Measurements from ENCODE around the gene RMND1. TPM values are rescaled to one million over a fixed set of nuclear protein-coding genes. Genes with fewer than 3 reads are reported as not detected.

Gene RMND1
- total and polyA plus RNA-seq, 2 of the 13 experiments (the other 11 are each of a cell fraction or from before 2014, with no cell fraction given): 34.0 to 72.5 TPM

- TF ChIP-seq ATF7-NPFF (CRISPR knock-in tag; IDR thresholded peaks at IDR 0.05; ENCODE audit: low read depth): peak; percentile 91
- peak; percentile 87; the same call in 1 of the 2 replicates for TF ChIP-seq ZNF747 (CRISPR knock-in tag; IDR thresholded peaks at IDR 0.05; ENCODE audit: borderline replicate concordance)
- TF ChIP-seq ZNF703 (CRISPR knock-in tag; IDR thresholded peaks at IDR 0.05; ENCODE audit: borderline replicate concordance): no peak
- no peak; the same call in 1 of the 2 replicates for TF ChIP-seq EEA1 (CRISPR knock-in tag; IDR thresholded peaks at IDR 0.05; ENCODE audit: borderline replicate concordance)
- TF ChIP-seq ZNF879 (CRISPR knock-in tag; IDR thresholded peaks at IDR 0.05): 0 out of 2 replicates have a peak, but pooled peaks have one; percentile 68
- TF ChIP-seq FLYWCH1 (CRISPR knock-in tag; IDR thresholded peaks at IDR 0.05): 0 out of 2 replicates have a peak, but pooled peaks have one; percentile 75
- TF ChIP-seq ZNF891 (CRISPR knock-in tag; IDR thresholded peaks at IDR 0.05): peak; percentile 66; the same call in 1 of the 2 replicates
- peak; percentile 56 for TF ChIP-seq ZEB1 (IDR thresholded peaks at IDR 0.05; ENCODE audit: insufficient replicate concordance, low read depth)
- TF ChIP-seq PITX1 (CRISPR knock-in tag; IDR thresholded peaks at IDR 0.05): peak; percentile 63
- TF ChIP-seq AGO2 (optimal IDR thresholded peaks at IDR 0.05; ENCODE audit: low read depth, low read length): peak; percentile 97
- TF ChIP-seq THYN1 (CRISPR knock-in tag; IDR thresholded peaks at IDR 0.05; ENCODE audit: borderline replicate concordance, low read depth): no peak
- TF ChIP-seq, protein P1, sequence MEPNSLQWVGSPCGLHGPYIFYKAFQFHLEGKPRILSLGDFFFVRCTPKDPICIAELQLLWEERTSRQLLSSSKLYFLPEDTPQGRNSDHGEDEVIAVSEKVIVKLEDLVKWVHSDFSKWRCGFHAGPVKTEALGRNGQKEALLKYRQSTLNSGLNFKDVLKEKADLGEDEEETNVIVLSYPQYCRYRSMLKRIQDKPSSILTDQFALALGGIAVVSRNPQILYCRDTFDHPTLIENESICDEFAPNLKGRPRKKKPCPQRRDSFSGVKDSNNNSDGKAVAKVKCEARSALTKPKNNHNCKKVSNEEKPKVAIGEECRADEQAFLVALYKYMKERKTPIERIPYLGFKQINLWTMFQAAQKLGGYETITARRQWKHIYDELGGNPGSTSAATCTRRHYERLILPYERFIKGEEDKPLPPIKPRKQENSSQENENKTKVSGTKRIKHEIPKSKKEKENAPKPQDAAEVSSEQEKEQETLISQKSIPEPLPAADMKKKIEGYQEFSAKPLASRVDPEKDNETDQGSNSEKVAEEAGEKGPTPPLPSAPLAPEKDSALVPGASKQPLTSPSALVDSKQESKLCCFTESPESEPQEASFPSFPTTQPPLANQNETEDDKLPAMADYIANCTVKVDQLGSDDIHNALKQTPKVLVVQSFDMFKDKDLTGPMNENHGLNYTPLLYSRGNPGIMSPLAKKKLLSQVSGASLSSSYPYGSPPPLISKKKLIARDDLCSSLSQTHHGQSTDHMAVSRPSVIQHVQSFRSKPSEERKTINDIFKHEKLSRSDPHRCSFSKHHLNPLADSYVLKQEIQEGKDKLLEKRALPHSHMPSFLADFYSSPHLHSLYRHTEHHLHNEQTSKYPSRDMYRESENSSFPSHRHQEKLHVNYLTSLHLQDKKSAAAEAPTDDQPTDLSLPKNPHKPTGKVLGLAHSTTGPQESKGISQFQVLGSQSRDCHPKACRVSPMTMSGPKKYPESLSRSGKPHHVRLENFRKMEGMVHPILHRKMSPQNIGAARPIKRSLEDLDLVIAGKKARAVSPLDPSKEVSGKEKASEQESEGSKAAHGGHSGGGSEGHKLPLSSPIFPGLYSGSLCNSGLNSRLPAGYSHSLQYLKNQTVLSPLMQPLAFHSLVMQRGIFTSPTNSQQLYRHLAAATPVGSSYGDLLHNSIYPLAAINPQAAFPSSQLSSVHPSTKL (CRISPR knock-in tag; IDR thresholded peaks at IDR 0.05): peak; percentile 29; the same call in 1 of the 2 replicates
- peak; percentile 73 for TF ChIP-seq SMAD3 (CRISPR knock-in tag; IDR thresholded peaks at IDR 0.05)
- TF ChIP-seq, protein P2, sequence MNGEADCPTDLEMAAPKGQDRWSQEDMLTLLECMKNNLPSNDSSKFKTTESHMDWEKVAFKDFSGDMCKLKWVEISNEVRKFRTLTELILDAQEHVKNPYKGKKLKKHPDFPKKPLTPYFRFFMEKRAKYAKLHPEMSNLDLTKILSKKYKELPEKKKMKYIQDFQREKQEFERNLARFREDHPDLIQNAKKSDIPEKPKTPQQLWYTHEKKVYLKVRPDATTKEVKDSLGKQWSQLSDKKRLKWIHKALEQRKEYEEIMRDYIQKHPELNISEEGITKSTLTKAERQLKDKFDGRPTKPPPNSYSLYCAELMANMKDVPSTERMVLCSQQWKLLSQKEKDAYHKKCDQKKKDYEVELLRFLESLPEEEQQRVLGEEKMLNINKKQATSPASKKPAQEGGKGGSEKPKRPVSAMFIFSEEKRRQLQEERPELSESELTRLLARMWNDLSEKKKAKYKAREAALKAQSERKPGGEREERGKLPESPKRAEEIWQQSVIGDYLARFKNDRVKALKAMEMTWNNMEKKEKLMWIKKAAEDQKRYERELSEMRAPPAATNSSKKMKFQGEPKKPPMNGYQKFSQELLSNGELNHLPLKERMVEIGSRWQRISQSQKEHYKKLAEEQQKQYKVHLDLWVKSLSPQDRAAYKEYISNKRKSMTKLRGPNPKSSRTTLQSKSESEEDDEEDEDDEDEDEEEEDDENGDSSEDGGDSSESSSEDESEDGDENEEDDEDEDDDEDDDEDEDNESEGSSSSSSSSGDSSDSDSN (CRISPR knock-in tag; IDR thresholded peaks at IDR 0.05): peak; percentile 99
- peak; percentile 79; the same call in 1 of the 2 replicates for TF ChIP-seq GFI1 (CRISPR knock-in tag; IDR thresholded peaks at IDR 0.05; ENCODE audit: borderline replicate concordance)
- peak; percentile 93 for TF ChIP-seq SP4 (CRISPR knock-in tag; IDR thresholded peaks at IDR 0.05)
- no peak for TF ChIP-seq ZKSCAN5 (CRISPR knock-in tag; IDR thresholded peaks at IDR 0.05)
- peak; percentile 98 for TF ChIP-seq KMT2A (CRISPR knock-in tag; IDR thresholded peaks at IDR 0.05)
- TF ChIP-seq GTF3A (CRISPR knock-in tag; conservative IDR thresholded peaks at IDR 0.05): no peak
- TF ChIP-seq RBAK (CRISPR knock-in tag; IDR thresholded peaks at IDR 0.05): no peak
- TF ChIP-seq MIER2 (CRISPR knock-in tag; IDR thresholded peaks at IDR 0.05): no peak; the same call in 1 of the 2 replicates
- TF ChIP-seq ZNF335 (CRISPR knock-in tag; IDR thresholded peaks at IDR 0.05): peak; percentile 28; the same call in 1 of the 2 replicates
- TF ChIP-seq ZNF292 (CRISPR knock-in tag; IDR thresholded peaks at IDR 0.05; ENCODE audit: borderline replicate concordance, low read depth): peak; percentile 12; the same call in 1 of the 2 replicates
- peak; percentile 82 for TF ChIP-seq ZNF567 (CRISPR knock-in tag; IDR thresholded peaks at IDR 0.05; ENCODE audit: borderline replicate concordance)
Observed at GRCh38 chr6:151389618-151390275, 62.2 kb downstream of the RMND1 start (continued).

All from HepG2 (cell line).